Stimulated activated naive CD8-positive, alpha-beta T cell treated with anti-CD3 and anti-CD28 coated beads, Interleukin-15, Interleukin-2, amounts not matched to agents 100 ng/mL and 50 ng/mL, for 24 hours (primary cell): ENCODE results near the gene BTRC.
"Not testable (repeated sequence)": the region's sequence is repeated elsewhere in the genome, so short reads cannot be mapped to it uniquely, and the experiment has no call there.

Experiments used
- H3K27ac Mint-ChIP-seq: one replicate; pipeline ENCODE4 v1.8.0; 2021; ENCODE audit warnings: mild to moderate bottlenecking, mixed read lengths
- H3K27me3 Mint-ChIP-seq: one replicate; pipeline ENCODE4 v1.8.0; 2021; ENCODE audit warnings: mixed read lengths
- H3K36me3 Mint-ChIP-seq: one replicate; pipeline ENCODE4 v1.8.0; 2021; ENCODE audit warnings: low read depth, mixed read lengths
- H3K4me1 Mint-ChIP-seq: one replicate; pipeline ENCODE4 v1.8.0; 2021; ENCODE audit warnings: low read depth, mixed read lengths
- H3K4me3 Mint-ChIP-seq: one replicate; pipeline ENCODE4 v1.8.0; 2021; ENCODE audit warnings: mild to moderate bottlenecking, mixed read lengths
- H3K9me3 Mint-ChIP-seq: one replicate; pipeline ENCODE4 v1.8.0; 2021; ENCODE audit warnings: mixed read lengths

Gene BTRC

DNA sequence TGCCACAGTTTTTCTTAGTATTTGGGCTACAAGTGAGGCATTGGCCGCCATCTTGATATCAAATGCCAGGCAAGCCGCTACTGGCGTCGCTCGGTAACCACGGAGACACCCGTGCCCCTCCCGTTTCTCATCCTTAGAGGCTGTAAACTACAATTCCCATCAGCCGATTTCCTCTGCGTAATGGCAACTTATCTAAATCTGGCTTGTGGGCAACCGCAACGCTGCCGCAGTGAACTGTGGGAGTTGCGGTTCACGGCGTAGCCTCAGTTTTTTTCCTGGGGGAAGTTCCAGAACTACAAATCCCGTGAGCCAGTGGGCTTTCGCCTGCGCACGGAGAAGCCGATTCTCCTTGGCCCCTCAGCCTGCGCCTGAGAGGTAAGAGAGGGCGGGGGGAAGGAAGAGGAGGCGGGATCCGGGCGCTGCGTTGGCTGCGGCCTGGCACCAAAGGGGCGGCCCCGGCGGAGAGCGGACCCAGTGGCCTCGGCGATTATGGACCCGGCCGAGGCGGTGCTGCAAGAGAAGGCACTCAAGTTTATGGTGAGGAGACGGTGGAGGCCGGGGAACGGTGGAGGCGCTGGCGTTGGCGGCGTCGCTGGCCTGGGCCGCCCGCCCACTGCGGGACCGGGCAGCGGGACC lies at the start of gene BTRC:
BTRC (plus strand) TSS at position 474 of the 636 bp plus-strand sequence; CDS start at position 490, 16 bp downstream.
- peak within 1 kb of the TSS; percentile 94 for H3K4me3 Mint-ChIP-seq
- no peaks in the 10 kb centered on the region for H3K9me3 Mint-ChIP-seq
- peaks cover 31% of the 10 kb centered on the region for H3K4me1 Mint-ChIP-seq
- H3K36me3 Mint-ChIP-seq: peaks cover 3% of the 10 kb centered on the region
- H3K27ac Mint-ChIP-seq: peak within 1 kb of the TSS; percentile 97
- H3K27me3 Mint-ChIP-seq: peaks cover 17% of the 10 kb centered on the region

- Mint-ChIP-seq H3K9me3 (no peaks in the 10 kb centered on the region), H3K4me3 (no peak overlapping the region), H3K4me1 (no peaks in the 10 kb centered on the region), H3K27ac (no peak overlapping the region), H3K36me3 (no peaks in the 10 kb centered on the region), H3K27me3 (peaks cover 45% of the 10 kb centered on the region)
Measured at GRCh38 chr10:101304316-101304715, 49.6 kb upstream of the BTRC start.

DNA sequence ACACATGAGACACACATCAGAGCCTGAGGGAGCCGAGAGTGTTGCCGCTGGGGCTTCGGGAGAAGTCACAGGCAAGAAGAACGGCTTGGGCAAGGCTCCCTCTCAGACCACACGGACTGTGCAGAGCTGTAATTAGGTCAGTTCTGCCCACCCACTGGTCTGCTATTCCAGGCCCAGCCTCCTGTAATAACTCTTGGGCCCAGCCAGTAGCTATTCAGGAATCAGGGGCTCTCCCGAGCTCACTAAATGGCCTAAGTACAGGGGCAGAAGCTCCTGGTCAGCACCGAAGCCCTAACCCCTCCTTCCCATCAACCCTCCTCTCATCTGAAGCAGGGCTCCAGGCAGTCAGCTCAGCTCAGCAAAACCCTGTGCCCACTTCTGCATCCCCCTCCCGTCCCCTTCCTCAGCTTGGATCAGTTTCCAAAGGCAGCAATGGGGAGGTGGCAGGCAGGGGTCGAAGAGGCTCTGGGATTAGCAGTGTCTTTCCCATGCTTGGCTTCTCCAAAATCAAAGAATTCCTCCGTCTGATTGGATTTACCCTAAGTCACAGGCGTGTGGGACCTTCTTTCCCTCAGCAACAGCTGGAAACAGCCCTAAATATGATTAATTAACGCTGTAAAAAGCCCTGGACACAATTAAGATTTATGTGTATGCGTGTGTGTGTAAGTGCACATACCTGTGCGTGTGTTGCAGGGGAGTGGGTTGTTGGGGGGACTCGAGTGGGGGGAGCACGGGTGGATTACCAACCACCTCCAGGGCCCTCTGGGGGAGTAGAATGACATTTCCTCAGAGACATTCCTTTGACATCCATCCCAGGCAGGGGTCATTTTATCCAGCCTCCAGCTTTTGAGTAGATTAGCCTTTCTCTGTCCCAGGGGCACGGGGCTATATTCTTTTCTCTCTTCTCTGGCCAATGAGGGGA lies 48.4 kb upstream of the BTRC start:
- Mint-ChIP-seq H3K27me3 (peaks cover 48% of the 10 kb centered on the region), H3K9me3 (no peaks in the 10 kb centered on the region), H3K36me3 (no peaks in the 10 kb centered on the region), H3K4me1 (peaks cover 2% of the 10 kb centered on the region), H3K4me3 (no peak overlapping the region), H3K27ac (no peak overlapping the region)

- H3K27ac Mint-ChIP-seq: no peak overlapping the region
- H3K27me3 Mint-ChIP-seq: peaks cover 67% of the 10 kb centered on the region
- H3K9me3 Mint-ChIP-seq: no peaks in the 10 kb centered on the region
- peaks cover 8% of the 10 kb centered on the region for H3K4me1 Mint-ChIP-seq
- no peak overlapping the region for H3K4me3 Mint-ChIP-seq
- no peaks in the 10 kb centered on the region for H3K36me3 Mint-ChIP-seq
Measured at GRCh38 chr10:101308051-101308450, 45.9 kb upstream of the BTRC start.

- Mint-ChIP-seq H3K4me1 (peaks cover 8% of the 10 kb centered on the region), H3K36me3 (no peaks in the 10 kb centered on the region), H3K4me3 (peak overlapping the region; percentile 10), H3K27me3 (peaks cover 58% of the 10 kb centered on the region), H3K9me3 (no peaks in the 10 kb centered on the region), H3K27ac (no peak overlapping the region)
Measured at GRCh38 chr10:101310529-101311184, 43.3 kb upstream of the BTRC start.

DNA sequence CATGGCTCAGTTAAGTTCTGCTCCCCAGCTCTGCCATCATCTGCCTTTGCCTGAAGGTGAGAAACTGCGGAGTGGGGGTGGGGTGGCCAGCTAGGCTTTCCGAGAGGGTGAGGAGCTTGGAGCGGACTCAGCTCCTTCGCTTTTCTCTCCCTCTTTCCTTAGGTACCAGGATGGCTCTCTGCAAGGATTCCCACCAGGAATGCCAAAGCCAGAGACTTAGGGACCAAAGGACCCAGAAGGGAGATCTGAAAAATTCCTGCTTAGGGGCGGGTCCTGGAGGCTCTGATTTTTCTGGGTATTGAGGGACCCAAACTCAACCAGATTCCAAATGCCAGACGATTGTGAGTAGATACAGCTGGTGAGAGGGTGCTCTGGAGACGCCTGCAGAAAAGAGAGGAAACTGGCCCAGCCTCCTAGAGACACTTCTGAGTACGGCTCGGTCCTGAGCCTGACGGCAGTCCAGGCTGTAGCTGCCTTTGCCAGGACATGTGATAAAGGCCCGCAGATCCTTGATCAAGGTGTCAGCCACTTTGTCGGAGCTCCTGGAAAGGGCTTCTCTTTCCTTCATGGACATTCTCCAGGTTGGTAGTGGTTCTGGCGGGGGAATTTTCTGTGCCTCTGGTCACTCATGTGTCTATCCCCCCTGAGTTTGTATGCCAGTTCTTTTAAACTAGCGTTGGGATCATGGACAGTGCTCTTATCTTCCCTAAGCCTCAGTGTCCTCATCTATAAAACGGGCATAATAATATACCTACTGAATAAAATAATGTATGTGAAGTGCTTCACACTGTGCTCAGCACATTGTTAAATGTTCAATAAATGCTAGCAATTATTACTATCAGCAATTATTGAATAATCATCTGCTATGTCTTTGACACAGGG lies 42.5 kb upstream of the BTRC start:
- Mint-ChIP-seq H3K27me3 (peaks cover 58% of the 10 kb centered on the region), H3K27ac (no peak overlapping the region), H3K4me1 (peaks cover 8% of the 10 kb centered on the region), H3K4me3 (peak overlapping the region; percentile 10), H3K9me3 (no peaks in the 10 kb centered on the region), H3K36me3 (no peaks in the 10 kb centered on the region)

DNA sequence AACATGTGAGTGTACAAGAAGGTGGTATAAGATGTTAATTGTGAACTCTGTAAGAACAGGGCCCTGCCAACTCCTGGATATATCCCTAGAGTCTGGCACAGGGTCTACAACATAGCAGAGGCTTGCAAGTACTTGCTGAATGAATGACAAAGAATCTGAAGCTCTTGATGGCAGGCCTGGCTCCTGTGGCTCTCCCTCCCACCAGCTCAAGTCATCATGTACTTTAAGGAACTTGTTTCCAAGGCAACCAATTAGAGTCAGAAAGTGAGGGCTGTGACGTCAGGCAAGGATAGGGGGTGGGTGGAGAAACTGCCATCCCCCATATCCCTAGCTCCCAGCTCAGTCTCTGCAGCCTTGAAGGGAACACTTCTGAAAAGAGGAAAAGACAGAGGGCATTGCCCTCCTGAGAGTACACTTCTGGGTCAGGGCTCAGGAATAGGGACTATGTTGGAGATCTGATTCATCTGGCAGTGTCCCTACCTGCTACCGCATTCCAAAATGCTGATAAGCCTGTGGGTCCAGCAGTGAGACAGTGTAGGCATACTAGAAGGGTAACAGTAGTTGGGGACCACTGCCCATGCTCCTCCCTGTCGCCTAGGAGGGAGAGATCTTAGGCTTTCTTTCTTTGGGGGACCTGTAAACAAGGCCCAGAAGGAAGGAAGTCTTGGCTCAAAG lies 34.6 kb upstream of the BTRC start:
- Mint-ChIP-seq H3K4me3 (no peak overlapping the region), H3K9me3 (no peaks in the 10 kb centered on the region), H3K36me3 (no peaks in the 10 kb centered on the region), H3K27me3 (peaks cover 18% of the 10 kb centered on the region), H3K4me1 (no peaks in the 10 kb centered on the region), H3K27ac (no peak overlapping the region)

DNA sequence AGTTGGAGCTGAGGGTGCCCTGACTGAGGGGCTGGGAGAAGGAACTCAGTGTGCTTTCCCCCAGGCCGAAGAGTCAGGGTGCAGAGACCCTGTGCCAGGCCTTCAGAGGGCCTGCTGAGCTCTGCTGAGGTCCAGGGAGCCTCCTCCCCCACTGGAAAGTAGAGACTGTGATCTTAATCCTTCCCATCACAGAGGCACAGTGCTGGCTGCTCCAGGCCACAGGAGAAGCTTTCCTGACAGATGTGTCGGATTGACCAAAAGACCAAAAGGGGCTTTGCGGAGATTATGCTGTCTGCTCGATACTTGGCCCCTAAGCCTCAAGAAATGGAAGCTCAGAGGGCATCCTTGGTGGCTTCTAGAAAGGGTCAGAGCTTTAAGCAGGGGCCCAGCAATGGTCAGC lies 32.9 kb upstream of the BTRC start:
- H3K4me3 Mint-ChIP-seq: no peak overlapping the region
- H3K4me1 Mint-ChIP-seq: no peaks in the 10 kb centered on the region
- H3K27me3 Mint-ChIP-seq: peaks cover 9% of the 10 kb centered on the region
- H3K36me3 Mint-ChIP-seq: no peaks in the 10 kb centered on the region
- H3K27ac Mint-ChIP-seq: no peak overlapping the region
- H3K9me3 Mint-ChIP-seq: no peaks in the 10 kb centered on the region

- Mint-ChIP-seq H3K27ac (no peak overlapping the region), H3K36me3 (no peaks in the 10 kb centered on the region), H3K9me3 (no peaks in the 10 kb centered on the region), H3K4me3 (no peak overlapping the region), H3K4me1 (no peaks in the 10 kb centered on the region), H3K27me3 (peaks cover 18% of the 10 kb centered on the region)
Measured at GRCh38 chr10:101322266-101323108, 31.5 kb upstream of the BTRC start.

GRCh38 chr10:101323495-101323894 lies 30.5 kb upstream of the BTRC start:
- Mint-ChIP-seq H3K4me3 (no peak overlapping the region), H3K27ac (no peak overlapping the region), H3K36me3 (no peaks in the 10 kb centered on the region), H3K9me3 (no peaks in the 10 kb centered on the region), H3K27me3 (peaks cover 15% of the 10 kb centered on the region), H3K4me1 (no peaks in the 10 kb centered on the region)

GRCh38 chr10:101327454-101327853 lies 26.5 kb upstream of the BTRC start:
- peaks cover 23% of the 10 kb centered on the region for H3K27me3 Mint-ChIP-seq
- H3K9me3 Mint-ChIP-seq, H3K4me1 Mint-ChIP-seq, H3K36me3 Mint-ChIP-seq, H3K27ac Mint-ChIP-seq, H3K4me3 Mint-ChIP-seq: not testable (repeated sequence)

GRCh38 chr10:101329341-101330032 lies 24.5 kb upstream of the BTRC start:
- Mint-ChIP-seq H3K36me3 (no peaks in the 10 kb centered on the region), H3K27me3 (peaks cover 21% of the 10 kb centered on the region)

GRCh38 chr10:101330231-101330630 lies 23.7 kb upstream of the BTRC start:
- no peak overlapping the region for H3K4me3 Mint-ChIP-seq
- no peaks in the 10 kb centered on the region for H3K4me1 Mint-ChIP-seq
- no peak overlapping the region for H3K27ac Mint-ChIP-seq
- H3K9me3 Mint-ChIP-seq: no peaks in the 10 kb centered on the region
- H3K27me3 Mint-ChIP-seq: peaks cover 21% of the 10 kb centered on the region
- H3K36me3 Mint-ChIP-seq: no peaks in the 10 kb centered on the region

More at GRCh38 chr10:101329341-101330032, 24.5 kb upstream of the BTRC start:
- Mint-ChIP-seq H3K27ac (no peak overlapping the region), H3K4me1 (no peaks in the 10 kb centered on the region), H3K4me3 (no peak overlapping the region), H3K9me3 (no peaks in the 10 kb centered on the region)
